A673 (cell line): ENCODE data around the gene FZD4. TPM values are rescaled to one million over a fixed set of nuclear protein-coding genes. Genes with fewer than 3 reads are reported as not detected.

Experiments used
- BruUV-seq: library from RNA; stranded (reverse); fragments of 400-500 nt; replicated peaks from 2 replicates; lab custom pipeline; 2021; lab: Mats Ljungman, UMichigan
- CTCF ChIA-PET: fragments of 300-600 bp; sonication (Branson Sonifier 250); formaldehyde crosslinking; loops from one replicate; lab custom pipeline; 2022; ENCODE audit warnings: antibody characterized with exemption; lab: Charles Lee
- POLR2A ChIA-PET: fragments of 300-600 bp; sonication (Branson Sonifier 250); formaldehyde crosslinking; loops from one replicate; lab custom pipeline; 2022; ENCODE audit warnings: antibody characterized with exemption; ENCODE audit not compliant: low non-redundant PET; lab: Charles Lee
- DNase-seq: peaks from one replicate; pipeline ENCODE4 v3.0.0-alpha.2; 2015; ENCODE audit warnings: low spot score
- H3K27ac ChIP-seq: fragments of 200-600 bp; sonication (generic); 2 replicates; pipeline ENCODE4 v1.5.1; 2016; ENCODE audit warnings: mixed run types, low read depth, mild to moderate bottlenecking, mixed read lengths, antibody characterized with exemption, low read length; ENCODE audit not compliant: poor library complexity, severe bottlenecking
- H3K27me3 ChIP-seq: fragments of 200-600 bp; sonication (generic); replicated peaks from 2 replicates; pipeline ENCODE4 v1.6.1; 2017; ENCODE audit warnings: mixed run types, low read depth, mild to moderate bottlenecking, mixed read lengths, antibody characterized with exemption, low read length; ENCODE audit not compliant: insufficient read depth, poor library complexity
- H3K36me3 ChIP-seq: fragments of 200-600 bp; sonication (generic); 2 replicates; pipeline ENCODE4 v1.6.1; 2016; ENCODE audit warnings: mixed run types, mild to moderate bottlenecking, mixed read lengths, antibody characterized with exemption, low read length; ENCODE audit not compliant: insufficient read depth, poor library complexity, severe bottlenecking
- H3K4me1 ChIP-seq: fragments of 200-600 bp; sonication (generic); 2 replicates; pipeline ENCODE4 v1.6.1; 2017; ENCODE audit warnings: mixed run types, mild to moderate bottlenecking, mixed read lengths, antibody characterized with exemption, low read length; ENCODE audit not compliant: insufficient read depth, poor library complexity, severe bottlenecking
- H3K4me3 ChIP-seq: fragments of 200-600 bp; sonication (generic); 2 replicates; pipeline ENCODE4 v1.5.1; 2016; ENCODE audit warnings: low read depth, mixed run types, mild to moderate bottlenecking, mixed read lengths, low read length; ENCODE audit not compliant: poor library complexity, severe bottlenecking
- H3K9me3 ChIP-seq: fragments of 200-600 bp; sonication (generic); 2 replicates; pipeline ENCODE4 v1.6.1; 2016; ENCODE audit warnings: mixed run types, low read depth, mild to moderate bottlenecking, mixed read lengths, antibody characterized with exemption, low read length; ENCODE audit not compliant: poor library complexity, severe bottlenecking
- CTCF ChIP-seq: fragments of 300-800, 200-600 bp; sonication (generic); conservative IDR thresholded peaks from 2 replicates; pipeline ENCODE4 v1.5.1; 2017; ENCODE audit warnings: low read depth, mild to moderate bottlenecking, antibody characterized with exemption, low read length, moderate library complexity, mixed read lengths
- EZH2 ChIP-seq: fragments of 200-600 bp; sonication (generic); IDR thresholded peaks from 2 replicates; pipeline ENCODE4 v1.6.1; 2017; ENCODE audit warnings: borderline replicate concordance, low read depth, mild to moderate bottlenecking, mixed read lengths, antibody characterized with exemption, low read length; ENCODE audit not compliant: poor library complexity, severe bottlenecking
- intact Hi-C: fragments of 100-400 bp; cut with micrococcal nuclease; formaldehyde crosslinking; loops from one replicate; pipeline ENCODE4 v1.10.0; 2022; ENCODE audit not compliant: unreplicated experiment
- total RNA-seq: library from RNA; stranded (reverse); gene quantifications from 2 replicates; pipeline ENCODE4 v1.2.3, GENCODE V29; 2021

FZD4 gene
- total RNA-seq, 1 experiment from 2014 or later, result 89.1 TPM

DNA sequence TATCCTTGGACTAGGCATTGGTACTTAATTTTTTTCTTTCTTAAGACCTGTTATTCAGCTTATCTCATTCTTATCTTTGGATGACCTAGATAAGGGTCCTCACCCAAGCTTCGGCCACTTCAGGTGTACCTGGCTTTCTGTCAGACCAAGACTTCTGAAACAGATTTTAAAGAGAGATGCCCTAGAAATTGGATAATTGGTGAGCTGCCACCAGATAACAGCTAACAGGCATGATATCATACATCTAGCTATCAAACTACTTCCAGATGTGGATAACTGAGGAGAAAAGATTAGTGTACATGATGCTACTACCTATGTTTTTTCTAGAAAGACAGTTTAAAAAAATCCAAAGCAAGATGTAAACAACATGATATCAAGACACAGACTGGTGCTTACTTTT, 52.9 kb downstream of the FZD4 start:
- no peak for DNase-seq
- BruUV-seq, result no TSS peak
- Histone ChIP-seq H3K9me3 (no peaks in the 10 kb centered on the region), H3K27me3 (no peaks in the 10 kb centered on the region), H3K4me3 (no peak overlapping the region), H3K27ac (no peak overlapping the region), H3K4me1 (peaks cover 7% of the 10 kb centered on the region), H3K36me3 (no peaks in the 10 kb centered on the region)
- POLR2A ChIA-PET, result no interaction called here
- intact Hi-C loops, result no loop called here
- CTCF ChIA-PET, result no interaction called here
- TF ChIP-seq CTCF (no peak), EZH2 (no peak)

GRCh38 chr11:86901599-86901998, 53.6 kb downstream of the FZD4 start:
- no peaks in the 10 kb centered on the region for H3K9me3 ChIP-seq
- intact Hi-C loops, result no loop called here
- H3K4me3 ChIP-seq, result no peak overlapping the region
- TF ChIP-seq CTCF, result no peak
- no peak for TF ChIP-seq EZH2
- POLR2A ChIA-PET, result no interaction called here
- DNase-seq, result no peak
- peaks cover 10% of the 10 kb centered on the region for H3K4me1 ChIP-seq
- no TSS peak for BruUV-seq
- H3K27ac ChIP-seq, result no peak overlapping the region
- CTCF ChIA-PET, result no interaction called here
- H3K27me3 ChIP-seq, result no peaks in the 10 kb centered on the region
- H3K36me3 ChIP-seq, result no peaks in the 10 kb centered on the region

- H3K27ac ChIP-seq, result no peak overlapping the region
- ChIA-PET CTCF (no interaction called here), POLR2A (interaction anchor here (0.5 kb wide), 1 partner anchor 188 kb away, joined by 3 read pairs; no protein-coding TSS in a partner anchor)
- DNase-seq, result no peak
- no peak overlapping the region for H3K4me3 ChIP-seq
- TF ChIP-seq CTCF, result no peak
- no peak for TF ChIP-seq EZH2
- peaks cover 13% of the 10 kb centered on the region for H3K4me1 ChIP-seq
- H3K27me3 ChIP-seq, result no peaks in the 10 kb centered on the region
- BruUV-seq, result no TSS peak
- intact Hi-C loops, result no loop called here
- H3K9me3 ChIP-seq, result no peaks in the 10 kb centered on the region
- H3K36me3 ChIP-seq, result no peaks in the 10 kb centered on the region
Observed at GRCh38 chr11:86900162-86900561, 55.0 kb downstream of the FZD4 start.
